ENCODE data around the gene C17orf107.
A peak's percentile ranks its signal among the peaks of the same experiment; 100 is the strongest.

C17orf107 gene

DNA sequence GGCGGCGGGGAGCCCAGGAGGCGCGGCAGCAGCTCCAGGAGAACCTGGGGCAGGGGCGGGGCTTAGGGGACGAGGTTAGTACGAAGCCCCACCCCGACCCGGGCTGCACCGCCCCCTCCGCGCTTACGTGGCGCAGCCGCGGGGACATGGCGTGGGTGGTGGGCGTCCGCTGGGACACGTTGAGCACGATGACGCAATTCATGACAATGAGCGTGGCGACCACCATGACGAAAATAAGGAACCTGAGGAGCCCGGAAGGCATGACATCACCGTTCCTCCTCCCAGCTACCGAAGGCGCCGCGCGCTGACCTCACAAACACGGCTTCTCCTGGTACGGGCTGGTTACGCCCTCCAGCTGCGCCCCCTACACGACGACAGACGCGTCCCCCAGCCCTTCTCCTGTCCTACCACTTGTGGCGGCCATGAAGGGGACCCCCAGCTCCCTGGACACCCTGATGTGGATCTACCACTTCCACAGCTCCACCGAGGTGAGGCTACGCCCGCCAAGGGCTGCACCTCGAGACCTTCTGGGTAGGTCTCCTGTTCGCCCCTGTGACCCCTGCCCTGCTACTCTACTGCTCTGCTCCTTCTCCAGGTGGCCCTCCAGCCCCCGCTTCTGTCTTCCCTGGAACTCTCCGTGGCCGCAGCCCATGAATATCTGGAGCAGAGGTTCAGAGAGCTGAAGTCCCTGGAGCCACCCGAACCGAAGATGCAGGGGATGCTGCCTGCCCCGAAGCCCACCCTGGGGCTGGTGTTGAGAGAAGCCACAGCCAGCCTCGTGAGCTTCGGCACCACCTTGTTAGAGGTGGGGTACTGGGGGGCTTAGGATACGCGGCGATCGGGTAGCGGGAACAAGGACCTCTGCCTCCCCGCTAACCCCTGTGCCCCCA, at the start of gene C17orf107:
Gene C17orf107, plus strand, starts transcription at position 196 of the 890 bp plus-strand sequence. Its CDS starts 227 bp downstream, at position 423.
- no peak for DNase-seq (ENCODE audit: low read depth)
- TF ChIP-seq CTCF (conservative IDR thresholded peaks at IDR 0.05; ENCODE audit: low read depth, low read length) = no peak
- peak within 1 kb of the TSS; percentile 60 for H3K4me3 ChIP-seq (ENCODE audit: low read length)

DNA sequence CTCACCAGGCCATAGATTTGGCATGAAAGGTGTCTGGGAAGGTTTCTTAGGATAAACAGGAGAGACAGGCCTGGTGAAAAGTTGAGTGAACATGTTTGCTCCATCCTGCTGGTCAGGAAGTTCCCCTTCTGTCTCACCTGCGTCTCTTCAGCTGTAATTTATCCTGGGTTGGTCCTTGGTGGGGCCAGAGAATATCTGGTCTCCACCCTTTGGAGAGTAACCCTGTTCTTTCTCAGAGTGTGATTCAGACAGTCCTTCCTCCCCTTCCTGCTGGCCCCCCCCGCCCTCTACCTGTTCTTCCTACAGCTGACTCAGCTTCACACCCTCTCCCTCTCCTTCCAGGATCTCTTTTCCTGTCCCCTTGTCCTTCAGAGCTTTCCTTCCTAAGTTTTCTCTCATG, 49.1 kb upstream of the C17orf107 start:
- DNase-seq (ENCODE audit: low read depth) = no peak
- TF ChIP-seq CTCF (conservative IDR thresholded peaks at IDR 0.05; ENCODE audit: low read depth, low read length) = no peak
- H3K4me3 ChIP-seq (ENCODE audit: low read length) = no peak overlapping the region

GRCh38 chr17:4851084-4851483, 48.3 kb upstream of the C17orf107 start:
- no peak for TF ChIP-seq CTCF (conservative IDR thresholded peaks at IDR 0.05; ENCODE audit: low read depth, low read length)
- no peak for DNase-seq (ENCODE audit: low read depth)
- H3K4me3 ChIP-seq (ENCODE audit: low read length) = no peak overlapping the region

DNA sequence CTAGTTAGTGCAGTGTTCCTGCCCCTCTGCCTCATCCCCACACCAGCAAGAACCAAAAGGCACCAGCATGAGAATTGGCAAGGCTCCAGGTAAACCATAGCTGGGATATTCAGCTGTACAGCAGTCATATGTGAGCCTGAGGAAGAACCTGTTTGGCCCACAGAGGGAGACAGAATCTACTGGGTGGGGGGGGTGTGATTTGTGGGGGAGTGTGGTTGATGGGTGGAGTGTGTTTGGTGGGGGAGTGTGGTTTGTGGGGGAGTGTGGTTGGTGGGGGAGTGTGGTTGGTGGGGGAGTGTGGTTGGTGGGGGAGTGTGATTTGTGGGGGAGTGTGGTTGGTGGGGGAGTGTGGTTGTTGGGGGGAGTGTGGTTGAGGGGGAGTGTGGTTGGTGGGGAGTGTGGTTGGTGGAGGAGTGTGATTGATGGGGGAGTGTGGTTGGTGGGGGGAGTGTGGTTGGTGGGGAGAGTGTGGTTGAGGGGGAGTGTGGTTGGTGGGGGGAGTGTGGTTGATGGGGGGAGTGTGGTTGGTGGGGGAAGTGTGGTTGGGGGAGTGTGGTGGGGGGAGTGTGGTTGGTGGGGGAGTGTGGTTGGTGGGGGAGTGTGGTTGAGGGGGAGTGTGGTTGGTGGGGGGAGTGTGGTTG, 46.6 kb upstream of the C17orf107 start:
- no peak overlapping the region for H3K4me3 ChIP-seq (ENCODE audit: low read length)
- no peak for TF ChIP-seq CTCF (conservative IDR thresholded peaks at IDR 0.05; ENCODE audit: low read depth, low read length)
- DNase-seq (ENCODE audit: low read depth) = no peak

DNA sequence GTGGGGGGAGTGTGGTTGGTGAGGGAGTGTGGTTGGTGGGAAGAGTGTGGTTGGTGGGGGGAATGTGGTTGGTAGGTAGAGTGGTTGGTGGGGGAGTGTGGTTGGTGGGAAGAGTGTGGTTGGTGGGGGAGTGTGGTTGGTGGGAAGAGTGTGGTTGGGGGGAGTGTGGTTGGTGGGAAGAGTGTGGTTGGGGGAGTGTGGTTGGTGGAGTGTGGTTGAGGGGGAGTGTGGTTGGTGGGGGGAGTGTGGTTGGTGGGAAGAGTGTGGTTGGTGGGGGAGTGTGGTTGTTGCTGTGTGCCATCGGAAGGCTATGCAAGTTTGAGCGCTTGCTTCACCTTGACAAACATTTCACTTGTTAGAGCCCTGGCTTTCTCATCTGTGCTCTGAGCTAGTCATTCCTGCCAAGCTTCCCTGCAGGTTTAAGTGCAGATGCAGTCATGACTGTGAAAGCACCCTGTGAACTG, 46.1 kb upstream of the C17orf107 start:
- no peak for TF ChIP-seq CTCF (conservative IDR thresholded peaks at IDR 0.05; ENCODE audit: low read depth, low read length)
- DNase-seq (ENCODE audit: low read depth) = no peak
- no peak overlapping the region for H3K4me3 ChIP-seq (ENCODE audit: low read length)

DNA sequence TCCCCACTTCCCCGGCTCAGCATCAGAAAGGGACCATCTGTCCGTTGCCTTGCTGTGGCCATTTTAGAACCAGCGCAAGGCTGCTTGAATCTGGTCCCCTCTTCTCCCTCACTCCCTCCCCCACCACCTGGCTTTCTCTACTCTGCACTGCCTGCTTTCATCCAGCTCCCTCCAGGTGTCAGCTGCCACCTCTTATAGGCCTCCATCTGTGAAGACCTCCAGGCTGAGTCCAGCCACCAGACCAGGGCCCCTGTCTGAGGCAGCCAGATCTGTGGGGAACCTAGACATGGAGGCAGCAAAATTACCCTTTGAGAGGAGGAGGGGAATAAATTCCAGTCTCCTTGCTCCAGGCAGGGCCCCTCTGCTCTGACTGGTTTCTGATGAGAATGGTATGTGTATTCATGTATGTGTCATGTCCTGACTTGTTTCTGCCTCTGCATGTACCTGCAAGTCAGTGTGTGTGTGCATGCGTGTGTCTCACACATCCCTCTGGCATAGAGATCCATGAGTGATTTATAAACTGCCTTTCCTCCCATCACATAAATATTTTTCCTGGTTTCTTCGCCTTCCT, 45.1 kb upstream of the C17orf107 start:
- TF ChIP-seq CTCF (conservative IDR thresholded peaks at IDR 0.05; ENCODE audit: low read depth, low read length) = no peak
- DNase-seq (ENCODE audit: low read depth) = no peak
- H3K4me3 ChIP-seq (ENCODE audit: low read length) = no peak overlapping the region
